A549 (cell line): ENCODE data around the gene MME.

ENCODE experiments used
- CEBPB ChIP-seq, 2 experiments: fragments of >200 bp in 1 of 2; sonication (Bioruptor Twin) in 1 of 2; formaldehyde crosslinking in 1 of 2; IDR thresholded peaks; 2 replicates each; pipeline ENCODE4 v1.6.1; 2012 to 2016
- CHD4 ChIP-seq: fragments of 200-600 bp; sonication (generic); IDR thresholded peaks from 2 replicates; pipeline ENCODE4 v1.6.1; 2016; ENCODE audit warnings: antibody characterized with exemption, mild to moderate bottlenecking, borderline replicate concordance
- HOXA7 ChIP-seq: fragments of 250-450 bp; sonication (Bioruptor Pico); IDR thresholded peaks from 2 replicates; pipeline ENCODE4 v1.5.0; 2020; ENCODE audit warnings: mild to moderate bottlenecking, moderate library complexity
- MAZ ChIP-seq: fragments of 150-350 bp; IDR thresholded peaks from 2 replicates; pipeline ENCODE4 v1.6.1; 2014; ENCODE audit warnings: antibody characterized with exemption, low read depth, low read length, borderline replicate concordance
- POLR2A ChIP-seq: IDR thresholded peaks from 2 replicates; pipeline ENCODE4 v1.6.1; 2012; ENCODE audit warnings: mild to moderate bottlenecking, low read length

- TF ChIP-seq MAZ (no peak), POLR2A (no peak), HOXA7 (no peak), CEBPB (IDR thresholded peaks at IDR 0.05) (no peak), CHD4 (no peak)
Observed at GRCh38 chr3:155190691-155191090, 110.6 kb downstream of the MME start.
